ENCODE data around the gene CYBA.

DNA sequence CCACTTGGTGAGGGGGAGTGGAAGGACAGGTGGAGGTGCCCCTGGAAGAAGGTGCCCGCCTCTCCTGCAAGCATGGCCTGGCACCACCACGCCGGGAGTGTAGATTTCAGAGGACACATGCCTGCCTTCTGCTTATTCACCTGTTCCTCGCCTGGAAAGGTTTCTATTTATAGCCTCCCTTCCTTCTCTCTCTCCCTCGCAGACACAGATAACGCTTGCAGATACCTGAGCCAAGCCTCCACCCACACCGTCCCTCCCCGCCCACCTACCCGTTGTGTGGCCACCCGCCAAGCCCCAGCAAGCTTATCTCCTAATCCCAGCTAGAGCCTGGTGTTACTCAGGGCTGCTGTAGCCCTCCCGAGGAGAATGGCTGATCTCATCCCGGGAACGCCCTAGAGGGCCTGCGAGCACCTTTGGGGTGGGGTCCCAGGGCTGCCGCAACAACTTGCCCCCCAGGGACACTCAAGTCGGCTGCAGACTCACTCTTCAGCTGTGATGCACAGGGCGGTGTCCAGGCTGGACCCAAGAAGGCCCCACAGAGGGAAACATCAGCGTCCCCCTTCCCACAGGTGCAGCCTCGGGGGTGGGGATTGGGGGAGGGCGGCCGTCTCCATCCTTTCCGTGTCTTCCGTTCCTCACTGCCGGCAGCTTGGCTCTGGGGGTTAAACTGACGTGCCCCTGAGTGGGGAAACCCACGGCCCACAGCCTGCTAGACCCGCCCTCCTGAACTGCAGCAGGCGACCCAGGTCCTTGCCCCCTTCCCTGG, 37.3 kb upstream of the CYBA start:
- TF ChIP-seq CTCF (IDR thresholded peaks at IDR 0.05) (no peak), POLR2A (IDR thresholded peaks at IDR 0.05) (no peak), POLR2AphosphoS5 (IDR thresholded peaks at IDR 0.05; ENCODE audit: insufficient read depth in 1 of 2, low read depth in 1 of 2) (no peak)
